Prostate gland (tissue), 2 donors: ENCODE results near the gene C12orf56.

Experiments used
- POLR2A ChIP-seq: fragments of 450-650 bp; IDR thresholded peaks from one replicate; pipeline ENCODE4 v1.6.1; 2016; ENCODE audit warnings: antibody characterized with exemption, mild to moderate bottlenecking
- POLR2AphosphoS5 ChIP-seq: sonication (generic); formaldehyde crosslinking; IDR thresholded peaks from one replicate; pipeline ENCODE4 v1.6.1; 2017; ENCODE audit warnings: antibody characterized with exemption
- TF ChIP-seq, protein P1 (sequence below), 4 experiments: fragments of 200-600 bp in 2 of 4; fragments of 450-650 bp in 2 of 4; sonication (generic) in 2 of 4; IDR thresholded peaks; 1 replicate in 3 of 4; 2 replicates in 1 of 4; pipeline ENCODE4 v1.5.1; 2016 to 2019; ENCODE audit warnings: antibody characterized with exemption in 4 of 4, mild to moderate bottlenecking in 2 of 4, moderate library complexity in 2 of 4

DNA sequence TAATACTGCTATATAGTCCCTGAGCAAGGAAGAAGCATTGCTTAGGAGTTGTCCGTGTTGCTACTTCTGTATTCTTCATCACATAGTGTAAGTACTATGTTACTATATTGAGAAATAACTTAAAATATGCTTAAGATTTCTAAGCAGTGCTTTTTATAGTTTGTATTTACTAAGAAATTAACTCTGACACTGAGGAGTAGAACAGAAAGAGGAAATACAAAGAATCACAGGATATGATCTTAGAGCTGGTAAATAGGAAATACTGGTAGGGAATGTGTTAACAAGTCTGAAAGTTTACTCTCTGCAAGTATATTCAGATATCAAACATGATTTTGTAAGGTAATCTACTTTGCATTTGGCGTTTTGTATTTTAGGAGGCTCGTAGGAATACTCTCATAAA is 29.1 kb upstream of the C12orf56 start:
- TF ChIP-seq, protein P1, sequence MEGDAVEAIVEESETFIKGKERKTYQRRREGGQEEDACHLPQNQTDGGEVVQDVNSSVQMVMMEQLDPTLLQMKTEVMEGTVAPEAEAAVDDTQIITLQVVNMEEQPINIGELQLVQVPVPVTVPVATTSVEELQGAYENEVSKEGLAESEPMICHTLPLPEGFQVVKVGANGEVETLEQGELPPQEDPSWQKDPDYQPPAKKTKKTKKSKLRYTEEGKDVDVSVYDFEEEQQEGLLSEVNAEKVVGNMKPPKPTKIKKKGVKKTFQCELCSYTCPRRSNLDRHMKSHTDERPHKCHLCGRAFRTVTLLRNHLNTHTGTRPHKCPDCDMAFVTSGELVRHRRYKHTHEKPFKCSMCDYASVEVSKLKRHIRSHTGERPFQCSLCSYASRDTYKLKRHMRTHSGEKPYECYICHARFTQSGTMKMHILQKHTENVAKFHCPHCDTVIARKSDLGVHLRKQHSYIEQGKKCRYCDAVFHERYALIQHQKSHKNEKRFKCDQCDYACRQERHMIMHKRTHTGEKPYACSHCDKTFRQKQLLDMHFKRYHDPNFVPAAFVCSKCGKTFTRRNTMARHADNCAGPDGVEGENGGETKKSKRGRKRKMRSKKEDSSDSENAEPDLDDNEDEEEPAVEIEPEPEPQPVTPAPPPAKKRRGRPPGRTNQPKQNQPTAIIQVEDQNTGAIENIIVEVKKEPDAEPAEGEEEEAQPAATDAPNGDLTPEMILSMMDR (IDR thresholded peaks at IDR 0.05) = no peak
- TF ChIP-seq POLR2AphosphoS5 (no peak), POLR2A (no peak)
